ENCODE results near the gene PRLR.

DNA sequence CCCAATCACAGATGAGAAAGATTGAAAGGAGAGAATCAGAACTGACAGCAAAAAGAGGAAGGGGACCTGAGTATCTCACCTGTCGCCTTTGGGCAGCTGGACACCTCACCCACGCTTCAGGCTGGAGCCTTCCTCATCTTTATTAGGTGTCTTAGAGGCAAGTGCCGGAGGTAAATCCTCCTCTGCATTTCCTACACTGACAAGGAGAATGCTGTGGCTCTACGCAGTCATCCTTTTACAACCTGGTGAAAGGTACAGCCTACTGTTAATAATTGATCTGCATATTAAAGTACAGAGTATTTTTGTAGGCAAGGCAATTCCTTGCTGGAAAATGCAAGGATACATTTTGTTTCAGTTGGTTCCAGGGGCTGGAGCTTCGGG is 34.8 kb downstream of the PRLR start:
- TF ChIP-seq, protein P1, sequence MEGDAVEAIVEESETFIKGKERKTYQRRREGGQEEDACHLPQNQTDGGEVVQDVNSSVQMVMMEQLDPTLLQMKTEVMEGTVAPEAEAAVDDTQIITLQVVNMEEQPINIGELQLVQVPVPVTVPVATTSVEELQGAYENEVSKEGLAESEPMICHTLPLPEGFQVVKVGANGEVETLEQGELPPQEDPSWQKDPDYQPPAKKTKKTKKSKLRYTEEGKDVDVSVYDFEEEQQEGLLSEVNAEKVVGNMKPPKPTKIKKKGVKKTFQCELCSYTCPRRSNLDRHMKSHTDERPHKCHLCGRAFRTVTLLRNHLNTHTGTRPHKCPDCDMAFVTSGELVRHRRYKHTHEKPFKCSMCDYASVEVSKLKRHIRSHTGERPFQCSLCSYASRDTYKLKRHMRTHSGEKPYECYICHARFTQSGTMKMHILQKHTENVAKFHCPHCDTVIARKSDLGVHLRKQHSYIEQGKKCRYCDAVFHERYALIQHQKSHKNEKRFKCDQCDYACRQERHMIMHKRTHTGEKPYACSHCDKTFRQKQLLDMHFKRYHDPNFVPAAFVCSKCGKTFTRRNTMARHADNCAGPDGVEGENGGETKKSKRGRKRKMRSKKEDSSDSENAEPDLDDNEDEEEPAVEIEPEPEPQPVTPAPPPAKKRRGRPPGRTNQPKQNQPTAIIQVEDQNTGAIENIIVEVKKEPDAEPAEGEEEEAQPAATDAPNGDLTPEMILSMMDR (IDR thresholded peaks at IDR 0.05 in 4 of 5, conservative IDR thresholded peaks at IDR 0.05 in 1 of 5) = no peak
- no peak for TF ChIP-seq POLR2A (IDR thresholded peaks at IDR 0.05)

Data from gastrocnemius medialis (tissue), 4 donors.